ENCODE results near the gene KIAA1671.
A peak's percentile ranks its signal among the peaks of the same experiment; 100 is the strongest.

GRCh38 chr22:25187469-25187868, 235.0 kb downstream of the KIAA1671 start:
- TF ChIP-seq CTCF (conservative IDR thresholded peaks at IDR 0.05; ENCODE audit: low read depth, low read length) (no peak), POLR2A (IDR thresholded peaks at IDR 0.05; ENCODE audit: low read depth, low read length) (no peak), MAFK (IDR thresholded peaks at IDR 0.05; ENCODE audit: low read depth, low read length) (no peak), MAZ (IDR thresholded peaks at IDR 0.05; ENCODE audit: borderline replicate concordance, low read depth, low read length) (no peak), RAD21 (IDR thresholded peaks at IDR 0.05; ENCODE audit: low read length) (no peak), RCOR1 (IDR thresholded peaks at IDR 0.05; ENCODE audit: insufficient replicate concordance, low read length) (no peak), SMC3 (IDR thresholded peaks at IDR 0.05; ENCODE audit: low read depth, low read length) (no peak), USF2 (IDR thresholded peaks at IDR 0.05; ENCODE audit: low read depth, low read length) (no peak), MXI1 (IDR thresholded peaks at IDR 0.05; ENCODE audit: borderline replicate concordance, low read depth, low read length) (no peak), CEBPB (IDR thresholded peaks at IDR 0.05; ENCODE audit: low read depth, low read length) (no peak), NFE2L2 (IDR thresholded peaks at IDR 0.05; ENCODE audit: low read depth, low read length) (0 out of 2 replicates have a peak, but pooled peaks have one; percentile 22), ELK1 (IDR thresholded peaks at IDR 0.05; ENCODE audit: borderline replicate concordance, low read depth, low read length) (no peak), RFX5 (IDR thresholded peaks at IDR 0.05; ENCODE audit: low read depth, low read length) (no peak)
